Measurements from ENCODE around the gene MSL3B.

MSL3B gene

GRCh38 chr2:233866479-233866878 lies 1.7 kb downstream of the MSL3B start:
- Histone ChIP-seq H3K4me3 (no peak overlapping the region), H3K36me3 (replicated peaks in 1 of 2) (no peaks in the 10 kb centered on the region), H3K27me3 (no peaks in the 10 kb centered on the region), H3K27ac (no peak overlapping the region), H3K4me1 (replicated peaks in 1 of 2) (no peaks in the 10 kb centered on the region), H3K9me3 (replicated peaks in 1 of 3) (peaks cover 0 to 10% (median 0%) of the 10 kb centered on the region in 3 donors)
- no peak for DNase-seq
- intact Hi-C loops (cut with DNase I) = no loop called here
- TF ChIP-seq POLR2A (IDR thresholded peaks at IDR 0.05) (no peak), CTCF (IDR thresholded peaks at IDR 0.05) (no peak)
- 94 to 99% (median 97%) methylated on average over 11 of the region's 11 CpGs for WGBS, 4 donors

- TF ChIP-seq CTCF (IDR thresholded peaks at IDR 0.05) (no peak), POLR2A (IDR thresholded peaks at IDR 0.05) (no peak)
- no peak overlapping the region for H3K4me3 ChIP-seq
- H3K4me1 ChIP-seq (replicated peaks in 1 of 2) = no peaks in the 10 kb centered on the region
- 92 to 97% (median 96%) methylated on average over 3 of the region's 3 CpGs for WGBS, 4 donors
- H3K9me3 ChIP-seq (replicated peaks in 1 of 3) = peaks cover 0 to 10% (median 0%) of the 10 kb centered on the region in 3 donors
- H3K27ac ChIP-seq = no peak overlapping the region
- H3K27me3 ChIP-seq = no peaks in the 10 kb centered on the region
- DNase-seq = no peak
- intact Hi-C loops (cut with DNase I) = no loop called here
- no peaks in the 10 kb centered on the region for H3K36me3 ChIP-seq (replicated peaks in 1 of 2)
Measured at GRCh38 chr2:233865838-233866237, 2.3 kb downstream of the MSL3B start.

- H3K4me3 ChIP-seq = no peak overlapping the region
- no peaks in the 10 kb centered on the region for H3K36me3 ChIP-seq (replicated peaks in 1 of 2)
- no peak for DNase-seq
- H3K27me3 ChIP-seq = no peaks in the 10 kb centered on the region
- WGBS, 4 donors = 66 to 70% (median 69%) methylated on average over 4 of the region's 4 CpGs
- no peak overlapping the region for H3K27ac ChIP-seq
- intact Hi-C loops (cut with DNase I) = no loop called here
- no peak for TF ChIP-seq CTCF (IDR thresholded peaks at IDR 0.05)
- TF ChIP-seq POLR2A (IDR thresholded peaks at IDR 0.05) = no peak
- H3K4me1 ChIP-seq (replicated peaks in 1 of 2) = no peaks in the 10 kb centered on the region
- no peaks in the 10 kb centered on the region for H3K9me3 ChIP-seq (replicated peaks in 1 of 3)
Measured at GRCh38 chr2:233862261-233862768, 5.9 kb downstream of the MSL3B start.

GRCh38 chr2:233858331-233858730 lies 9.9 kb downstream of the MSL3B start:
- peaks cover 0 to 9% of the 10 kb centered on the region in 2 donors for H3K4me1 ChIP-seq (replicated peaks in 1 of 2)
- no peaks in the 10 kb centered on the region for H3K27me3 ChIP-seq
- no peak overlapping the region for H3K4me3 ChIP-seq
- no peak for DNase-seq
- no peaks in the 10 kb centered on the region for H3K9me3 ChIP-seq (replicated peaks in 1 of 3)
- 85 to 93% (median 86%) methylated on average over 4 of the region's 4 CpGs for WGBS, 4 donors
- H3K36me3 ChIP-seq (replicated peaks in 1 of 2) = no peaks in the 10 kb centered on the region
- H3K27ac ChIP-seq = no peak overlapping the region
- intact Hi-C loops (cut with DNase I) = no loop called here
- TF ChIP-seq CTCF (IDR thresholded peaks at IDR 0.05) (no peak), POLR2A (IDR thresholded peaks at IDR 0.05) (no peak)

Measured in adrenal gland (tissue), 9 donors.